Lower lobe of right lung (tissue), 2 donors: ENCODE results near the gene GNB3. TPM values are rescaled to one million over a fixed set of nuclear protein-coding genes. Genes with fewer than 3 reads are reported as not detected.

ENCODE experiments used
- ATAC-seq, 2 donors: fragments of 200-7000 bp; cut with Tn5 transposase; one replicate each; pipeline ENCODE4 v1.9.1; 2020 to 2022; ENCODE audit warnings: mild to moderate bottlenecking in 2 of 2, moderate library complexity in 2 of 2
- DNase-seq: peaks from one replicate; pipeline ENCODE4 v3.0.0-alpha.2; 2020
- H3K27ac ChIP-seq: fragments of 200-600 bp; one replicate; pipeline ENCODE4 v1.8.0; 2022
- H3K27me3 ChIP-seq: fragments of 200-600 bp; one replicate; pipeline ENCODE4 v1.8.0; 2022; ENCODE audit warnings: low read depth
- H3K36me3 ChIP-seq: fragments of 200-600 bp; one replicate; pipeline ENCODE4 v1.8.0; 2022; ENCODE audit warnings: mild to moderate bottlenecking
- H3K4me1 ChIP-seq: fragments of 200-600 bp; one replicate; pipeline ENCODE4 v1.8.0; 2022
- H3K4me3 ChIP-seq: fragments of 200-600 bp; one replicate; pipeline ENCODE4 v1.8.0; 2022; ENCODE audit warnings: mild to moderate bottlenecking
- H3K9me3 ChIP-seq: fragments of 200-600 bp; one replicate; pipeline ENCODE4 v1.8.0; 2022
- CTCF ChIP-seq: fragments of 200-600 bp; IDR thresholded peaks from one replicate; pipeline ENCODE4 v1.8.0; 2022; ENCODE audit warnings: antibody characterized with exemption, mild to moderate bottlenecking
- intact Hi-C: fragments of 100-400 bp; cut with DNase I; formaldehyde crosslinking; loops from one replicate; pipeline ENCODE4 v1.11.0; 2022
- total RNA-seq: library from RNA; stranded (reverse); fragmentation: NEBNext Ultra II Directional; extraction: Animal tissue kit (Norgen Biotek cat#: 25700); gene quantifications from one replicate; pipeline ENCODE4 v1.2.1, GENCODE V29; 2021
- donor health status: DM: no; HTN: yes; CAD: no; lungs with severe emphysema.

GNB3 gene
- total RNA-seq, 1 donor from 2014 or later = 1.0 TPM

GRCh38 chr12:6824901-6825381 lies 15.8 kb upstream of the GNB3 start:
- H3K9me3 ChIP-seq = no peaks in the 10 kb centered on the region
- H3K36me3 ChIP-seq = no peaks in the 10 kb centered on the region
- H3K27ac ChIP-seq = no peak overlapping the region
- H3K4me1 ChIP-seq = peaks cover 24% of the 10 kb centered on the region
- no peak overlapping the region for H3K4me3 ChIP-seq
- H3K27me3 ChIP-seq = peaks cover 37% of the 10 kb centered on the region
- TF ChIP-seq CTCF = no peak
- ATAC-seq (no peak), DNase-seq (no peak)
- intact Hi-C loops = no loop called here

GRCh38 chr12:6825398-6826124 lies 15.2 kb upstream of the GNB3 start:
- ATAC-seq (peak; percentile 75 to 78), DNase-seq (peak; percentile 85)
- Histone ChIP-seq H3K9me3 (no peaks in the 10 kb centered on the region), H3K27ac (no peak overlapping the region), H3K4me1 (peaks cover 24% of the 10 kb centered on the region), H3K4me3 (no peak overlapping the region), H3K27me3 (peaks cover 41% of the 10 kb centered on the region), H3K36me3 (no peaks in the 10 kb centered on the region)
- TF ChIP-seq CTCF = peak; percentile 95
- intact Hi-C loops = no loop called here

- intact Hi-C loops = no loop called here
- H3K27ac ChIP-seq = no peak overlapping the region
- H3K27me3 ChIP-seq = peaks cover 41% of the 10 kb centered on the region
- peaks cover 24% of the 10 kb centered on the region for H3K4me1 ChIP-seq
- H3K36me3 ChIP-seq = no peaks in the 10 kb centered on the region
- TF ChIP-seq CTCF = no peak
- no peak for ATAC-seq
- no peaks in the 10 kb centered on the region for H3K9me3 ChIP-seq
- H3K4me3 ChIP-seq = no peak overlapping the region
- no peak for DNase-seq
Observed at GRCh38 chr12:6826125-6826733, 14.5 kb upstream of the GNB3 start.

GRCh38 chr12:6826734-6827436 lies 13.8 kb upstream of the GNB3 start:
- Histone ChIP-seq H3K4me3 (no peak overlapping the region), H3K36me3 (no peaks in the 10 kb centered on the region), H3K27ac (peak overlapping the region; percentile 39), H3K27me3 (peaks cover 39% of the 10 kb centered on the region), H3K9me3 (no peaks in the 10 kb centered on the region), H3K4me1 (peaks cover 21% of the 10 kb centered on the region)
- intact Hi-C loops = no loop called here
- no peak for TF ChIP-seq CTCF
- ATAC-seq (no peak), DNase-seq (no peak)

GRCh38 chr12:6827437-6827911 lies 13.3 kb upstream of the GNB3 start:
- no peaks in the 10 kb centered on the region for H3K9me3 ChIP-seq
- no peaks in the 10 kb centered on the region for H3K36me3 ChIP-seq
- intact Hi-C loops = no loop called here
- H3K4me1 ChIP-seq = peaks cover 16% of the 10 kb centered on the region
- peak in 1 of 2 donors; percentile 40 for ATAC-seq
- DNase-seq = peak; percentile 78
- no peak for TF ChIP-seq CTCF
- H3K4me3 ChIP-seq = no peak overlapping the region
- peaks cover 33% of the 10 kb centered on the region for H3K27me3 ChIP-seq
- H3K27ac ChIP-seq = peak overlapping the region; percentile 39
